ENCODE measurements around the gene RGMB.

RGMB gene

DNA sequence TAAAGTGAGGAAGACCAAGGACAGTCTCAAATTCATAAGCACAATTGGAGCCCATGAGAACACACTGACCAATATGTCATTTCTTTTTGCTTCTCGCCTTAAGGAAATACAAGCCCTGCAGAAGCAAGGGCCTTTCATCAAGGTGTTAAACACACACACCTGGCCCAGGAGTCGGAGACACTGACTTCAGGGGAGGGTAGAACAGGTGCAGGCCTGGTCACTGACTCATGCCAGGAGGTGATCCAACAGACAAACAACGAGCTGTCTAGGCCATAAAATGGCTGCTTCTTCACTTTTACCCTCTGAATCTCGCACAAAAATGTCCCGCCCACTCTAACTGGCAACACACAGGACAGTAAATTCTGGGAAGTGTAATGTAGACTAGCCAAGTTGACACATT is 62.7 kb downstream of the RGMB start:
- DNase-seq = no peak

DNA sequence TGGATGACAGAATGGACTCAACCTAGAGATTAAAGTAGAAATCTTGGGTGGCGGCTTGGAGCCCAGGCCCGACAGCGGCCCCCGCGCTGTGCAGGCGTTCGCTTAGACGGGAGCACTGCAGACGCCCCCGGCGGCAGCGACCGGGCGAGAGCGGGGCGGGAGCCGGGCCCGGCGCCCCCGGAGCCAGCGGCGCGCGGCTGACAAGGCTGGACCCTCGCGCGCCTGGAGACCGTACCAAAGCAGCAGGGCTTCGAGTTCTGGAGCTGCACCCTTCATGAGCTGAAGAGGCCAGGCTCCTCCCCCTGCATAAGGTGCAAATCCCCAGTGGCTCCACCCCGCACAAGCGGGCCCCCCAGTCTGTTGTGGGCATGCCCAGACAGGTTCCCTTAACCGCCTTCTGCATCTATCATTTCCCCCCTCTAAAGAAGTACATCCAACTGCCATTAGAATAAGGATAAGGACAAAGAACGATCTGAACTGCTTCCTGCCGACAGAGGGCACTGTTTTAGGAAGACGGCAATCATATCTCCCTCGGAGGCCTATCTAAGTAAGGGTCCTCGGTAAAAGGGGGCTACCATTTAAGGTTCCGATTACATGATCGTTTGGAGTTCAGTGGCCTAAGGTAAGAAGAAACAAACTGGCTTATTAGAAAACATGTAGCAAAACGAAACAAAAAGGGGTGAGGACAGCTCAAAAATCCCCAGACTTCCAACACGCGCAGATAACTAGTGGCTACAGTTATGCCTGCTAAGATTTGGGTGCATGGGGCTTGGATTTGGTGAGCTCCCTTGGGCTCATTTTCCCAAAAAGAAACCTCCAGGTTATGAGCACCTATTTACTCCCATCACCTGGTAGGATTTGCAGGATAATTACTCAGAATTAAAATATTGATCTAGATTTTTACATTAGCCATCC is 66.3 kb downstream of the RGMB start:
- peak; percentile 86 for DNase-seq

DNA sequence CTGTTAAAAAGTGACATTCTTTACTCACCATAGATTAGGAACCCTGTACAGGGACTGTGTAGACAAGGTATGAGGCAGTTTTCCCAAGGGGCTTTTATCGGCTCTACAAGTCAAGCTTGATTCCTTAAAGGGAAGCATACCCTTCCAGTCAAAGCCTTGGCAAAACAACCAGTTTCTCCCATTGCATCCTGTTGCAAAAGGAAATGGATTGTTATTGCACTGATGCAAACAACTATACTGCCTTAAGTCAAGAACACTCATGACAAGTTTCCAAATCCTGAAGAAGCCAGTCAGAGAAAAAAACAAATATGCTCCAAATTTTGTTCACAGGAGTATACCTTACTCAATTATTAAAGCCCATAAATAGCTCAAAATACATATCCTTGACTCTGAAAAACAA is 67.5 kb downstream of the RGMB start:
- DNase-seq = no peak

DNA sequence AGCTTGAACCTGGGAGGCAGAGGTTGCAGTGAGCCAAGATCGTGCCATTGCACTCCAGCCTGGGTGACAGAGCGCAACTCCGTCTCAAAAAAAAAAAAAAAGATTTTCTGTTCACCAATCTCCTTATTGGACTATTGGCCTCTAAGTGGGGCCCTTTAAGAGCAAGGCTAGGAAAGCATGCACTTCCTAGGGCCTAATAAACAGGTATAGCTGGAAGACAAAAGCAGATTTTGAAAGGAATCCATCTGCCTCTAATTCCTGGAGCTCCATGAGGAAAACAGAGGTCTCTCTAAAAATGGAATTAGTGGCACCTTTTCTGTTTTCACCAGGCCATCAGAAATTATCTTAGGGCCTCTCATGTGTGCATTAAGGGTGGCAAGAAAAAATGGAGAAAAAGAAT is 70.0 kb downstream of the RGMB start:
- no peak for DNase-seq

DNA sequence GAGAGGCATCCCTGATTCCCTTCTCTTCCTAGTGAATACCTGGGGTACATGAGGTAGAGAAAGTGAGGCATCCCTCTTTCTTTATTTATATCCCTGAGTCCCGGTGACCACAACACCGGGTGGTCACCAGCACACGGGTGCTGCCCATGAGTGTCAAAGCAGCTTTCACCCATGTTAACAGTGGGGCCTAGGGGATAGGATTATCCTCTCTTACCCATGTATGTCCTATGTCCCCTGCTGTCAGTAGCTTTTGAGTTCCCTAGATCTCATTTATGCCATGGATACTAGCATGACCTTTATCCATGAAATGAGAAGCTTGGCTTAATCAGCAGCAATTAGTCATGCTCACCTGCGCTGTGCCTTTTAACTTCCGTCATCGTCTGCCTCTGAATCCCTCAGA is 71.4 kb downstream of the RGMB start:
- no peak for DNase-seq

DNA sequence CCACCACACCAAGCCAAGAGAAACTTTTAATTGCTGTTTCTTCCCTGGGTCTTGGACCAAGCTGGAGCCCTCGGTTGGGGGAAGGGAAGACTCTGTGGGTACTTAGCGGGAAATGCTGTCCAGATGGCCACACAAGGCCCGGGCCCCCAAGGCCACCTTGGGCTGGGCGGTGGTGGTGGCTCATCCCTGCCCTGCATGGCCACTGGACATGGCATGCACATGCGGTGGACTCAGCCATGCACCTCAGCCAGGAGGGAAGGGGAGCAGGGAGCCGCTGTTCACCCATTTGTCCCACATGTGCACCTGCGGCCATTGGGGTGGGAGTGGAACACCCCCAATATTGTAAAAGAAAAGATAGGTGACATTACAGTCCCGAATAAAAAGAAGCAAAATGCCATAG is 72.4 kb downstream of the RGMB start:
- DNase-seq = no peak
